ENCODE results near the gene CADPS2. TPM values are rescaled to one million over a fixed set of nuclear protein-coding genes. Genes with fewer than 3 reads are reported as not detected.

Gene CADPS2
- total RNA-seq, 2 experiments from 2014 or later: not detected

DNA sequence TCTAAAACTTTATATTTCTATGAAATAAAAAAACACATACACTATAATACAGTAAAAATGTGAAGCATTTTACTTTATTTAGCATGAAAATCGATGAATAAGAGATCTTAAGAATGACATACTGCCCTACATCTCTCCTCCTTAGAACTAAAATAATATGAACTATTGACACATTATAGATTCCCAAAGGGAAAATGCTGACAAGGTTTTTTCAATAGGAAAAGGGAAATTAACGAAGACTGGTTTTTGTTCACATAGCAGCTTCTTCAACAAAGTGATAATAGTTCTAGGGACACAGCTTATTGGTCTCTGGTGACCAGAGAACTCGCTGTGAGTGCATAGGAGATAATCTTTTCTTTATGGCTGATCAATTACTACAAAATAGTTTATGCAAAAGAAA is 523.8 kb downstream of the CADPS2 start:
- no peaks in the 10 kb centered on the region for H3K79me2 ChIP-seq (ENCODE audit: insufficient read depth, low read depth, low read length)
- H3K4me3 ChIP-seq (ENCODE audit: low read depth, low read length, poor library complexity, severe bottlenecking): no peak overlapping the region
- no peaks in the 10 kb centered on the region for H3K9me2 ChIP-seq (ENCODE audit: insufficient read depth, low read length)
- no peaks in the 10 kb centered on the region for H3K9me3 ChIP-seq (ENCODE audit: low read length)
- H2AFZ ChIP-seq (ENCODE audit: low read length): no peak overlapping the region
- ChIA-PET POLR2A (interaction anchor here (0.6 kb wide), 1 partner anchor 57 kb away, joined by 3 read pairs; no protein-coding TSS in a partner anchor), CTCF (ENCODE audit: unreplicated experiment) (no interaction called here)
- H3K36me3 ChIP-seq (ENCODE audit: insufficient read depth, low read length): no peaks in the 10 kb centered on the region
- intact Hi-C loops (cut with micrococcal nuclease; ENCODE audit: unreplicated experiment): no loop called here
- no peaks in the 10 kb centered on the region for H3K4me1 ChIP-seq (ENCODE audit: insufficient read depth, low read length, poor library complexity, severe bottlenecking)
- no peaks in the 10 kb centered on the region for H4K20me1 ChIP-seq (ENCODE audit: insufficient read depth, low read length)
- no peak for DNase-seq (ENCODE audit: low spot score)
- TF ChIP-seq, protein P1, sequence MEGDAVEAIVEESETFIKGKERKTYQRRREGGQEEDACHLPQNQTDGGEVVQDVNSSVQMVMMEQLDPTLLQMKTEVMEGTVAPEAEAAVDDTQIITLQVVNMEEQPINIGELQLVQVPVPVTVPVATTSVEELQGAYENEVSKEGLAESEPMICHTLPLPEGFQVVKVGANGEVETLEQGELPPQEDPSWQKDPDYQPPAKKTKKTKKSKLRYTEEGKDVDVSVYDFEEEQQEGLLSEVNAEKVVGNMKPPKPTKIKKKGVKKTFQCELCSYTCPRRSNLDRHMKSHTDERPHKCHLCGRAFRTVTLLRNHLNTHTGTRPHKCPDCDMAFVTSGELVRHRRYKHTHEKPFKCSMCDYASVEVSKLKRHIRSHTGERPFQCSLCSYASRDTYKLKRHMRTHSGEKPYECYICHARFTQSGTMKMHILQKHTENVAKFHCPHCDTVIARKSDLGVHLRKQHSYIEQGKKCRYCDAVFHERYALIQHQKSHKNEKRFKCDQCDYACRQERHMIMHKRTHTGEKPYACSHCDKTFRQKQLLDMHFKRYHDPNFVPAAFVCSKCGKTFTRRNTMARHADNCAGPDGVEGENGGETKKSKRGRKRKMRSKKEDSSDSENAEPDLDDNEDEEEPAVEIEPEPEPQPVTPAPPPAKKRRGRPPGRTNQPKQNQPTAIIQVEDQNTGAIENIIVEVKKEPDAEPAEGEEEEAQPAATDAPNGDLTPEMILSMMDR (conservative IDR thresholded peaks at IDR 0.05; ENCODE audit: low read length): no peak
- TF ChIP-seq EZH2phosphoT487 (IDR thresholded peaks at IDR 0.05; ENCODE audit: borderline replicate concordance, low read depth, low read length): no peak
- no peak overlapping the region for H3K27ac ChIP-seq (ENCODE audit: low read depth, low read length, poor library complexity, severe bottlenecking)
- no TSS peak for BruUV-seq (replicated peaks)
- no peak overlapping the region for H3K4me2 ChIP-seq (ENCODE audit: low read length)

DNA sequence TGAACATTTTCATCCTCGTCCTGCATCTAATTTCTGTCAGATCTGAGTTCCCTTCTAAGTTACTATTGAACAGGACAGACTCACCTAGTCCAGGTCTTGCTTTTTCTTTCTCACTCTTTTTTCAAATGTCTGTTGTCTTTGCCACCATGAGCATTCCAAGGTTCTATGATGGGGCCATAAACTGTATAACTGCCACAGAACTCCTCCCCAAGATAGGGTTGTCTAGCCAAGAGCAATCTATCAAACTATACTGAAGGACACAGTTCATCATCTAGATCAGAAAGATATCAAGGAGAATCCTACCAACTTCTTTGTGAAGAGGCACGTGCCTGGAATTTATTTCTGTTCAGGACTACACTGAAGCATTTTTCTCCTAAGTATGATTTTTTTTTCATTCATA is 531.6 kb downstream of the CADPS2 start:
- CTCF ChIA-PET (ENCODE audit: unreplicated experiment): no interaction called here
- no peaks in the 10 kb centered on the region for H3K4me1 ChIP-seq (ENCODE audit: insufficient read depth, low read length, poor library complexity, severe bottlenecking)
- no TSS peak for BruUV-seq (replicated peaks)

DNA sequence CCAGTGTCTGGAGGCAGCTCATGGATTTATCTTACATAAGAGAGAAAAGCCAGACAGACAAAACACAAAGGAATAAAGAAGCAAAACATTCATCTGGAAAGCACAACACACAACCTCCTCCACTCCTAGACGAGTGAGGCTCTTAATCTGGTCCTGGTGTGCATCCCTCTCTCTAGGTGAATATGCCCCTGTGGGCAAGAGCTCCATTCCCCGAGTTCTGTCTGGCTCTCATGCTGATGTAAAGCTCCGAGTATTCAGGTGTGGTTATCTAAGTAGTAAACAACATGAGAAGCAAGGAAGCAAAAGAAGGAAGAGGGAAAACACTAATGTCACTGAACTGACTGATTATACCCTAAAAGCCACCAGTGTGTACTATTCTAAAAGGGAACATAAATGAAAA is 533.8 kb downstream of the CADPS2 start:
- ChIA-PET CTCF (ENCODE audit: unreplicated experiment) (no interaction called here), POLR2A (interaction anchor here (1.1 kb wide), 1 partner anchor 1049 kb away, joined by 3 read pairs; no protein-coding TSS in a partner anchor)
- DNase-seq (ENCODE audit: low spot score): no peak
- Histone ChIP-seq H3K79me2 (ENCODE audit: insufficient read depth, low read depth, low read length) (no peaks in the 10 kb centered on the region), H3K9me2 (ENCODE audit: insufficient read depth, low read length) (no peaks in the 10 kb centered on the region), H3K4me2 (ENCODE audit: low read length) (no peak overlapping the region), H3K4me1 (ENCODE audit: insufficient read depth, low read length, poor library complexity, severe bottlenecking) (no peaks in the 10 kb centered on the region), H3K9me3 (ENCODE audit: low read length) (no peaks in the 10 kb centered on the region), H3K4me3 (ENCODE audit: low read depth, low read length, poor library complexity, severe bottlenecking) (no peak overlapping the region), H3K27ac (ENCODE audit: low read depth, low read length, poor library complexity, severe bottlenecking) (no peak overlapping the region), H3K36me3 (ENCODE audit: insufficient read depth, low read length) (no peaks in the 10 kb centered on the region), H2AFZ (ENCODE audit: low read length) (no peak overlapping the region), H4K20me1 (ENCODE audit: insufficient read depth, low read length) (no peaks in the 10 kb centered on the region)
- intact Hi-C loops (cut with micrococcal nuclease; ENCODE audit: unreplicated experiment): no loop called here
- TF ChIP-seq, protein P1 (conservative IDR thresholded peaks at IDR 0.05; ENCODE audit: low read length): no peak
- TF ChIP-seq EZH2phosphoT487 (IDR thresholded peaks at IDR 0.05; ENCODE audit: borderline replicate concordance, low read depth, low read length): no peak
- BruUV-seq (replicated peaks): no TSS peak

More for the DNA sequence above, 531.6 kb downstream of the CADPS2 start:
- no peaks in the 10 kb centered on the region for H4K20me1 ChIP-seq (ENCODE audit: insufficient read depth, low read length)
- no peak overlapping the region for H2AFZ ChIP-seq (ENCODE audit: low read length)
- no peak overlapping the region for H3K4me2 ChIP-seq (ENCODE audit: low read length)
- POLR2A ChIA-PET: no interaction called here
- no peak overlapping the region for H3K27ac ChIP-seq (ENCODE audit: low read depth, low read length, poor library complexity, severe bottlenecking)
- no peaks in the 10 kb centered on the region for H3K9me2 ChIP-seq (ENCODE audit: insufficient read depth, low read length)
- H3K79me2 ChIP-seq (ENCODE audit: insufficient read depth, low read depth, low read length): no peaks in the 10 kb centered on the region
- DNase-seq (ENCODE audit: low spot score): no peak
- no peaks in the 10 kb centered on the region for H3K9me3 ChIP-seq (ENCODE audit: low read length)
- no peak overlapping the region for H3K4me3 ChIP-seq (ENCODE audit: low read depth, low read length, poor library complexity, severe bottlenecking)
- intact Hi-C loops (cut with micrococcal nuclease; ENCODE audit: unreplicated experiment): no loop called here
- H3K36me3 ChIP-seq (ENCODE audit: insufficient read depth, low read length): no peaks in the 10 kb centered on the region
- TF ChIP-seq, protein P1 (conservative IDR thresholded peaks at IDR 0.05; ENCODE audit: low read length): no peak
- no peak for TF ChIP-seq EZH2phosphoT487 (IDR thresholded peaks at IDR 0.05; ENCODE audit: borderline replicate concordance, low read depth, low read length)
